A549 (cell line): ENCODE measurements around the gene METTL16. TPM values are rescaled to one million over a fixed set of nuclear protein-coding genes. Genes with fewer than 3 reads are reported as not detected.

ENCODE experiments used
- ATAC-seq, 2 experiments: fragments of 200-7000 bp in 1 of 2; fragments of >200 bp in 1 of 2; cut with Nextera tagmentation in 1 of 2; cut with Tn5 transposase in 1 of 2; 3 replicates each; pipeline versions ENCODE4 v1.8.0 to v1.9.1; 2018 to 2020; ENCODE audit warnings: mild to moderate bottlenecking in 1 of 2, moderate library complexity in 1 of 2
- CTCF ChIA-PET: fragments of 300-600 bp; sonication (Branson Sonifier 250); formaldehyde crosslinking; extraction: SDS; loops from one replicate; lab custom pipeline; 2021; ENCODE audit warnings: antibody characterized with exemption, inconsistent platforms; lab: Yijun Ruan, JAX
- POLR2A ChIA-PET: fragments of 350-600 bp; formaldehyde crosslinking; extraction: SDS; loops from one replicate; lab custom pipeline; 2021; ENCODE audit warnings: antibody characterized with exemption, inconsistent platforms; lab: Yijun Ruan, JAX
- DNase-seq, 2 experiments: peaks; one replicate each; pipeline versions ENCODE4 v3.0.0 to v3.0.0-alpha.2; 2011 to 2016; ENCODE audit warnings: low read depth in 1 of 2, low spot score in 1 of 2
- FAIRE-seq: peaks from 2 replicates; lab custom pipeline; 2011; peaks lifted over from hg19 to GRCh38; lab: Jason Lieb, UNC
- H3K27ac ChIP-seq, 2 experiments: fragments of >200 bp; sonication (Bioruptor Twin); formaldehyde crosslinking; 3 replicates each; pipeline ENCODE4 v1.5.1; 2016 to 2017
- H3K4me1 ChIP-seq: fragments of >200 bp; sonication (Bioruptor Twin); formaldehyde crosslinking; 3 replicates; pipeline ENCODE4 v1.6.1; 2016
- H3K4me2 ChIP-seq: fragments of >200 bp; sonication (Bioruptor Twin); formaldehyde crosslinking; 3 replicates; pipeline ENCODE4 v1.6.1; 2016
- H3K4me3 ChIP-seq: fragments of >200 bp; sonication (Bioruptor Twin); formaldehyde crosslinking; 3 replicates; pipeline ENCODE4 v1.5.1; 2016
- H3K9me3 ChIP-seq: fragments of >200 bp; sonication (Bioruptor Twin); formaldehyde crosslinking; 3 replicates; pipeline ENCODE4 v1.6.1; 2016
- ATOH8 ChIP-seq: fragments of 250-450 bp; sonication (Bioruptor Pico); IDR thresholded peaks from 2 replicates; pipeline ENCODE4 v1.5.0; 2020; ENCODE audit warnings: low read depth, mild to moderate bottlenecking, moderate library complexity
- BCL3 ChIP-seq: fragments of >200 bp; sonication (Bioruptor Twin); formaldehyde crosslinking; IDR thresholded peaks from 3 replicates; pipeline ENCODE4 v1.6.1; 2016
- BHLHE40 ChIP-seq: IDR thresholded peaks from 2 replicates; pipeline ENCODE4 v1.6.1; 2012; ENCODE audit warnings: low read depth, low read length, inconsistent platforms
- CHD4 ChIP-seq: fragments of 200-600 bp; sonication (generic); IDR thresholded peaks from 2 replicates; pipeline ENCODE4 v1.6.1; 2016; ENCODE audit warnings: antibody characterized with exemption, mild to moderate bottlenecking, borderline replicate concordance
- CTCF ChIP-seq: fragments of >200 bp; sonication (Bioruptor Twin); formaldehyde crosslinking; IDR thresholded peaks from 3 replicates; pipeline ENCODE4 v1.5.1; 2016
- EP300 ChIP-seq, 2 experiments: fragments of >200 bp; sonication (Bioruptor Twin); formaldehyde crosslinking; IDR thresholded peaks; 2 replicates in 1 of 2; 3 replicates in 1 of 2; pipeline ENCODE4 v1.6.1; 2016 to 2017
- HES2 ChIP-seq: fragments of >200 bp; sonication (Bioruptor Twin); formaldehyde crosslinking; IDR thresholded peaks from 2 replicates; pipeline ENCODE4 v1.6.1; 2016
- HMGXB4 ChIP-seq: fragments of 250-450 bp; sonication (Bioruptor Pico); IDR thresholded peaks from 2 replicates; pipeline ENCODE4 v1.5.0; 2021; ENCODE audit warnings: mild to moderate bottlenecking, moderate library complexity, borderline replicate concordance
- HOXA7 ChIP-seq: fragments of 250-450 bp; sonication (Bioruptor Pico); IDR thresholded peaks from 2 replicates; pipeline ENCODE4 v1.5.0; 2020; ENCODE audit warnings: mild to moderate bottlenecking, moderate library complexity
- JUN ChIP-seq, 2 experiments: fragments of >200 bp; sonication (Bioruptor Twin); formaldehyde crosslinking; IDR thresholded peaks; 2 replicates in 1 of 2; 3 replicates in 1 of 2; pipeline ENCODE4 v1.6.1; 2016 to 2017
- JUNB ChIP-seq: fragments of >200 bp; sonication (Bioruptor Twin); formaldehyde crosslinking; IDR thresholded peaks from 2 replicates; pipeline ENCODE4 v1.6.1; 2016
- KDM5A ChIP-seq: fragments of 200-600 bp; sonication (generic); IDR thresholded peaks from 2 replicates; pipeline ENCODE4 v1.6.1; 2016; ENCODE audit warnings: antibody characterized with exemption, mild to moderate bottlenecking
- MAX ChIP-seq: IDR thresholded peaks from 2 replicates; pipeline ENCODE4 v1.6.1; 2012
- MAZ ChIP-seq: fragments of 150-350 bp; IDR thresholded peaks from 2 replicates; pipeline ENCODE4 v1.6.1; 2014; ENCODE audit warnings: antibody characterized with exemption, low read depth, low read length, borderline replicate concordance
- NPAS2 ChIP-seq: fragments of 250-450 bp; sonication (Bioruptor Pico); IDR thresholded peaks from 2 replicates; pipeline ENCODE4 v1.8.0; 2022; ENCODE audit warnings: mild to moderate bottlenecking, moderate library complexity, borderline replicate concordance
- NR3C1 ChIP-seq: fragments of >200 bp; sonication (Bioruptor Twin); formaldehyde crosslinking; IDR thresholded peaks from 3 replicates; pipeline ENCODE4 v1.6.1; 2017
- PHF8 ChIP-seq: fragments of 200-600 bp; sonication (generic); IDR thresholded peaks from 2 replicates; pipeline ENCODE4 v1.6.1; 2016; ENCODE audit warnings: low read depth, mild to moderate bottlenecking, antibody characterized with exemption, moderate library complexity, borderline replicate concordance
- POLR2A ChIP-seq: IDR thresholded peaks from 2 replicates; pipeline ENCODE4 v1.6.1; 2012; ENCODE audit warnings: mild to moderate bottlenecking, low read length
- RAD21 ChIP-seq, 2 experiments: fragments of >200 bp in 1 of 2; sonication (Bioruptor Twin) in 1 of 2; formaldehyde crosslinking in 1 of 2; IDR thresholded peaks in 1 of 2; conservative IDR thresholded peaks in 1 of 2; 2 replicates in 1 of 2; 3 replicates in 1 of 2; pipeline ENCODE4 v1.6.1; 2012 to 2018; ENCODE audit warnings: inconsistent platforms in 1 of 2
- REST ChIP-seq: fragments of 200-600 bp; sonication (generic); IDR thresholded peaks from 2 replicates; pipeline ENCODE4 v1.6.1; 2016; ENCODE audit warnings: antibody characterized with exemption, mild to moderate bottlenecking, moderate library complexity
- RFX5 ChIP-seq: fragments of 450-650 bp; IDR thresholded peaks from 2 replicates; pipeline ENCODE4 v1.7.1; 2014; ENCODE audit warnings: antibody characterized with exemption, mild to moderate bottlenecking, moderate library complexity
- TFCP2L1 ChIP-seq: fragments of 250-450 bp; sonication (Bioruptor Pico); IDR thresholded peaks from 2 replicates; pipeline ENCODE4 v1.5.0; 2021; ENCODE audit warnings: mild to moderate bottlenecking
- TP53 ChIP-seq: fragments of 250-450 bp; sonication (Bioruptor Pico); IDR thresholded peaks from 2 replicates; pipeline ENCODE4 v1.5.0; 2021; ENCODE audit warnings: mild to moderate bottlenecking, moderate library complexity
- ZNF302 ChIP-seq: fragments of 250-450 bp; sonication (Bioruptor Pico); IDR thresholded peaks from 2 replicates; pipeline ENCODE4 v1.9.0; 2021; ENCODE audit warnings: inconsistent platforms, mild to moderate bottlenecking, moderate library complexity
- WGBS: methylation state at CpG from one replicate; pipeline ENCODE4 v1.1.6; 2017; ENCODE audit errors: missing lambda C conversion rate; 5-methylcytosine and 5-hydroxymethylcytosine counted together
- polyA plus RNA-seq, 4 experiments: library from polyadenylated mRNA; depleted of rRNA in 3 of 4; stranded (reverse); fragments of >200 nt; fragmentation: RNase III in 1 of 4; extraction: RNeasy Plus Mini Kit Qiagen cat#74134 plus additional on column Dnase treatment in 1 of 4; gene quantifications; 2 replicates in 3 of 4; 3 replicates in 1 of 4; pipeline ENCODE4 v1.2.3, GENCODE V29; 2011 to 2017

The METTL16 gene
- polyA plus RNA-seq, 2 of the 4 experiments (the other 2 are of a cell fraction): 26.5 to 58.0 TPM

- TF ChIP-seq BHLHE40 (no peak), HOXA7 (CRISPR knock-in tag) (peak; percentile 95), NPAS2 (CRISPR knock-in tag) (no peak), CTCF (no peak), ZNF302 (CRISPR knock-in tag) (no peak), CHD4 (no peak), ATOH8 (CRISPR knock-in tag) (peak; percentile 71; the same call in 1 of the 2 replicates), JUNB (no peak), KDM5A (no peak), PHF8 (0 out of 2 replicates have a peak, but pooled peaks have one; percentile 26)
- TF ChIP-seq, all 56 proteins: peak for 19
Observed at GRCh38 chr17:2393174-2393953, 118.3 kb downstream of the METTL16 start (continued).

GRCh38 chr17:2392252-2393173 is 119.2 kb downstream of the METTL16 start:
- H3K4me2 ChIP-seq: peak overlapping the region; percentile 99
- 5% methylated on average over 26 of the region's 83 CpGs for WGBS
- ATAC-seq (peak; percentile 30 to 55), FAIRE-seq (no peak), DNase-seq (peak; percentile 93 to 98)
- CTCF ChIA-PET: interaction anchor here (0.6 to 24.9 kb wide), 13 partner anchors 7 to 270 kb away, joined by 3 to 1099 read pairs (median 4); partner anchors contain the start of gene MNT
- H3K9me3 ChIP-seq: no peaks in the 10 kb centered on the region
- peaks cover 43% of the 10 kb centered on the region for H3K4me1 ChIP-seq
- H3K4me3 ChIP-seq: peak overlapping the region; percentile 66
- POLR2A ChIA-PET: interaction anchor here (0.6 to 3.5 kb wide), 13 partner anchors 9 to 676 kb away, joined by 3 to 51 read pairs (median 8); partner anchors contain the start of genes MNT, SMG6, SRR and TSR1
- H3K27ac ChIP-seq: peak overlapping the region; percentile 97 to 99
- TF ChIP-seq BCL3 (0 out of 3 replicates have a peak, but pooled peaks have one; percentile 44), NR3C1 (no peak), POLR2A (peak; percentile 38), TP53 (CRISPR knock-in tag) (peak; percentile 26; the same call in 1 of the 2 replicates), EP300 (IDR thresholded peaks at IDR 0.05) (peak in 1 of 2 experiments; percentile 70; a peak in 2 of 5 replicates), JUN (IDR thresholded peaks at IDR 0.05) (peak; percentile 48 to 88; a peak in 3 of 5 replicates), HES2 (no peak), HOXA7 (CRISPR knock-in tag) (no peak), HMGXB4 (CRISPR knock-in tag) (no peak), RAD21 (conservative IDR thresholded peaks at IDR 0.05 in 1 of 2, IDR thresholded peaks at IDR 0.05 in 1 of 2) (peak in 1 of 2 experiments; percentile 16; a peak in 1 of 5 replicates), MAZ (peak; percentile 79; the same call in 1 of the 2 replicates), REST (no peak), RFX5 (no peak), KDM5A (no peak), MAX (peak; percentile 95), TFCP2L1 (CRISPR knock-in tag) (peak; percentile 81; the same call in 1 of the 2 replicates)
